ENCODE measurements around the gene GALT.
A peak's percentile ranks its signal among the peaks of the same experiment; 100 is the strongest.

GALT gene

DNA sequence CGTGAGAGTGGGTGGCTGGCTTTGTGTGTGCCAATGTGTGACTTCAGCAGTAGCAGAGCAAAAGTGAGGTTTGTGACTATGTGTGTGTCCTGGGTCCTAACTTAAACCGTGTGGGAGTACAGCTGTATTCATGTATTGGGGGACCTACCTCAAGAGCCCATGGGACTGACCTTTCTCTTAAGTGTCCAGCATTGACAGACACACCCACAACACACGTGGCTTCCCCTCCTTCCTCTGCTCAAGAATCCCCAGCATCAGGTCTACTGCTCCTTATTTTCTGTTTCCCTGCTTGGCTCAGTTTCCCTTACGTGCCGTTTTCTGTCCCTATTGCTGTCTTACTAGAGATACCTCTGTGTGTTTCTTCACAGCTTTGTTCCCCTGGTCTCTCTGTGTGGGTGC lies 6.1 kb downstream of the GALT start:
- no peak for TF ChIP-seq ZNF274 (IDR thresholded peaks at IDR 0.05; ENCODE audit: low read depth, low read length)
- no peak overlapping the region for H3K4me3 ChIP-seq (ENCODE audit: low read length)

DNA sequence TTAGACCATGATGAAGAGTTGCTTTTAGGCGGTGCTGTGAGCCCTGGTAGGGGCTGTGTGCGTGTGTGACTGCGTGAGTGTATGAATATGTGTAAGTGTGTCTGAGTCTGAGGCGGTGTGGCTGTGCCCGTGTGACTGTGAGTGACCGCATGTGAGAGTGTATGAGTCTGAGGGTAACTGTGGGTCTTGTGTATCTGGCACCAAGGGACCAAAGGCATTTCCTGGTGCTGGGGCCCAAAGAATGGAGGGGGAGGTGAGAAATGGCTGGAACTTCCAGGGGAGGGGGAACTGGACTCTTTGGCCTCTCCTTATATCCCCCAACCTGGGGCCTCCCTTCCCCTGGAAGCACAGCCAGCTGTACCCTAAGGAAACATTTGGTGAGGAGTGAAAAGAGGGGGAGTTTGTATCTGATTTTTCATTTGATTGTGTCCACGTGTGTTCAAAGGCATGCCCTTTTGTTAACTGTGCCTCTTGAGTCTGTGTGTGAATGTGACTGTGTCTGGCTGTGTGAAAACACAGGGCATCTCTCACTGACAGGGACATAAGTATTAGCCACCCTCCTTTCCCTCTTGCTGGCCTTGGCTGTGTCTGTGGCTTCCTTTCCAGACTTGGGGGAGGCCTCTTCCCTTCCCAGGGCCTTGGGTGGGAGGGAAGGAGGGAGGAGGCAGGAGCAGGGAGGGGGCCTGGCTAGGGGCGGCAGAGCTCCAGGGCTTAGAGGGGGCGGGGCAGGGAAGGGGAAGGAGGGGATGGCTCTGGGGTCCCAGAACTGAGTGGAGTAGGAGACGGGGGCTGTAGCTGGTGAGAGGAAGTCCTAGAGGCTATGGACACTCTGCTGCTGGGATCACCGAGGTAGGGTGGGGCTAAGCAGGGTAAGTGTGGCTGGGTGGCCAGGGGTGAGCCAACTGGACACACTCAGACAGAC lies 6.9 kb downstream of the GALT start:
- no peak for TF ChIP-seq ZNF274 (IDR thresholded peaks at IDR 0.05; ENCODE audit: low read depth, low read length)
- no peak overlapping the region for H3K4me3 ChIP-seq (ENCODE audit: low read length)

DNA sequence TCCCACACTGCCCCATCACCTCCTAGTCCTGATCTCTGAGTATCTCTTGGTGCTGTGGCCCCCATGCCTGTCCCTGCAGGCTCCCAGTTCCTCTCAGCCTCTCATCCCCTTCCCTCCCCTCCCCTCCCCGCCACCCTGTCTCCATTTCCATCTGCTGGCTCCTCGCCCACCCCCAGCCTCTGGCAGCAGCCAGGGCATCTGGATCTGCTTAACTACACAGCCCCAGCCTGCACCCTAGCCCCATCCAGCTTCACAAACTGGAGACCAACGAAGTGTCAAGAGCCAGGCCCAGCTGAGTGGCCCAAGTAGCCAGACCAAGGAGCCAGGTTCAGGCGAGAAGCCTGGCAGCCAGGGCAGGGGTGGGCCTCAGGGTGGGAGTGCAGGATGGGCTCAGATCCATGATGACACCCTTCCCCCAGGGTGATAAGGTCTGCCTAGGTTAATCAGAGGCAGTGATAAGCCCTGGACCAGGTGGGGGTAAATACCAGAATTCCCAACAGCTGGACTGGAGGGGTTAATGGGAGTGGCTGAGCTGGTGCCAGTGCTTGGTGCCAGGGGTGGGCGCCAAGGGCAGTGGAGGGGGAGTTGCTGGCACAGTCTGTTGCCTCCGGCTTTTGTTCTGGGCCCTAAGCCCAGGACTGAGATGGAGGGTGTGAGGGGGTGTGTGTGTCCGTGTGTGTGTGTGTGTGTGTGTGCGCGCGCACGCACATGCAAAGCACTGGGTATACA lies 8.0 kb downstream of the GALT start:
- no peak for TF ChIP-seq ZNF274 (IDR thresholded peaks at IDR 0.05; ENCODE audit: low read depth, low read length)
- H3K4me3 ChIP-seq (ENCODE audit: low read length), result no peak overlapping the region

- TF ChIP-seq ZNF274 (IDR thresholded peaks at IDR 0.05; ENCODE audit: low read depth, low read length), result no peak
- H3K4me3 ChIP-seq (ENCODE audit: low read length), result no peak overlapping the region
Measured at GRCh38 chr9:34655394-34655793, 8.9 kb downstream of the GALT start.

DNA sequence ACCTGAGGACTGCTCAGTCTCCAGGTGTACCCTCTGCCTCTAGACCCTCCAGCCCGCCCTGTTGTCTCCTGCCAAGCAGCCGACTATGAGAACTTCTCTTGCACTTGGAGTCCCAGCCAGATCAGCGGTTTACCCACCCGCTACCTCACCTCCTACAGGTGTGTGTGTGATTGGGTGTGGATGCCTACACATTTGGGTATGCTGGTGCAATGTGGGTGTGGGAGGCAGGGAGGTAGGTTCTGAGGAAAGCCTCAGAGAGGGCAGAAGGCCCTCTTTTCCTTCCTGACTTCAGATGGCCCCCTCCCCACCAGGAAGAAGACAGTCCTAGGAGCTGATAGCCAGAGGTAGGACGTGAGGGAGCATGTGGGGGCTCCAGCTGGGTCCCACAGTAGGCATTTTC lies 10.5 kb downstream of the GALT start:
- no peak for TF ChIP-seq ZNF274 (IDR thresholded peaks at IDR 0.05; ENCODE audit: low read depth, low read length)
- no peak overlapping the region for H3K4me3 ChIP-seq (ENCODE audit: low read length)

DNA sequence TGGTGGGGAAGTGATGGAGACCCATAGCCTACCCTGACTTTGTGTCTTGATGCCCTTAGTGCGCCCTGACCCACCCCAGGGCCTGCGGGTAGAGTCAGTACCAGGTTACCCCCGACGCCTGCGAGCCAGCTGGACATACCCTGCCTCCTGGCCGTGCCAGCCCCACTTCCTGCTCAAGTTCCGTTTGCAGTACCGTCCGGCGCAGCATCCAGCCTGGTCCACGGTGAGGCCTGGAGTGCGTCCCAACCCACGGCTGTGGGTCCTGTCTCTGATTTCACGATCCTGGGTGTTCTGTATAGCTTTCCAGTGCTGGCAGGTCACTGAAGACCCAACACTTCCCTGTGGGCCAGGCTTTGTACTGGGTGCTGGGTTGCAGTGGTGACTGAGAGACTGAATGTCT lies 12.0 kb downstream of the GALT start:
- TF ChIP-seq ZNF274 (IDR thresholded peaks at IDR 0.05; ENCODE audit: low read depth, low read length), result no peak
- no peak overlapping the region for H3K4me3 ChIP-seq (ENCODE audit: low read length)

DNA sequence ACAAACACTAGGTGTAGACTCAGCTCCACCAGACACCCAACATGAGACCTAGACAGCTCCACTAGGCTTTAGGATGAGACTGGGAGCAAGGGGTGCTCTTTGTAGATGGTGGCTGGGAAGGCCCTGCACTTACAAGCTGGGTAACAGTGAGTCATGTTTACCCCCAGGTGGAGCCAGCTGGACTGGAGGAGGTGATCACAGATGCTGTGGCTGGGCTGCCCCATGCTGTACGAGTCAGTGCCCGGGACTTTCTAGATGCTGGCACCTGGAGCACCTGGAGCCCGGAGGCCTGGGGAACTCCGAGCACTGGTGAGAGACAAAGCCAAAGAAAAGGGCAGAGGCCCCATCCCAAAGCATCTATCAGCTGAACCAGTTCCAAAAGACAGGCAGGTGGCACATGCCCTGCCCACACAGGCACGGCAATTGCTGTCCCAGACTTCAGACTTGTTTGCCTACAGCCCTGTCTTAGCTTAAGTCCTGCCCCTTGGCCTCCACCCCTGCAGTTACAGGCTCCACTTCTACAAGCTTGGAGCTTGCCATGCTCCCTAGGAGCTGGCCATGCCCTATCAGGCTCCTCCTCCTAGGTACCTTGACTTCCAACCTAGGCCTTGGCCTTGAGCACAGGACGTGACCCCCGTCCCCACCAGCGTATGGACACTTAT lies 13.2 kb downstream of the GALT start:
- H3K4me3 ChIP-seq (ENCODE audit: low read length), result no peak overlapping the region
- no peak for TF ChIP-seq ZNF274 (IDR thresholded peaks at IDR 0.05; ENCODE audit: low read depth, low read length)

- H3K4me3 ChIP-seq (ENCODE audit: low read length), result no peak within 1 kb of the TSS
- TF ChIP-seq ZNF274 (IDR thresholded peaks at IDR 0.05; ENCODE audit: low read depth, low read length), result no peak
Measured at GRCh38 chr9:34662526-34663302, 16.2 kb downstream of the GALT start, which contains the start of gene CCL27. Gene CCL27 (minus strand): TSS chr9:34662657. CDS start chr9:34662633, 24 bp downstream.

DNA sequence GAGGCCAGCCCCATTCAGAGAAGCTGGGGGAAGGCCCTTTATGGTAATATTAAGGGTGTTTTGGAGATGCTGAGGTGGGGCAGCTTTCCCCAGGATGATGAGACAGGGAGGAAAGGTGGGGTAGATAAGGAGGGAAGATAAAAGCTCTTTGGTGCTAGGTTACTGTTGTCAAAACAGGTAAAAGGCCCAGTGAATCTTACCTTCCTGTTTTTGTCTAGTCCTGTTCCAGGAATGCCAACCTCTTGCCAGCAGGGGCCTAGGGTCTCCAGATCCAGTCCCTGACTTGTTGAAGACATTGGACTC lies 16.8 kb downstream of the GALT start:
- TF ChIP-seq ZNF274 (IDR thresholded peaks at IDR 0.05; ENCODE audit: low read depth, low read length), result no peak

GRCh38 chr9:34664281-34665066 lies 18.0 kb downstream of the GALT start:
- no peak overlapping the region; the same call in 1 of the 2 replicates for H3K4me3 ChIP-seq (ENCODE audit: low read length)
- TF ChIP-seq ZNF274 (IDR thresholded peaks at IDR 0.05; ENCODE audit: low read depth, low read length), result no peak

More for the DNA sequence above, 16.8 kb downstream of the GALT start:
- H3K4me3 ChIP-seq (ENCODE audit: low read length), result no peak overlapping the region

- H3K4me3 ChIP-seq (ENCODE audit: low read length), result peak overlapping the region; percentile 46; the same call in 1 of the 2 replicates
- no peak for TF ChIP-seq ZNF274 (IDR thresholded peaks at IDR 0.05; ENCODE audit: low read depth, low read length)
Measured at GRCh38 chr9:34665067-34665380, 18.5 kb downstream of the GALT start.

GRCh38 chr9:34665381-34666250 lies 19.1 kb downstream of the GALT start:
- peak overlapping the region; percentile 79 for H3K4me3 ChIP-seq (ENCODE audit: low read length)
- no peak for TF ChIP-seq ZNF274 (IDR thresholded peaks at IDR 0.05; ENCODE audit: low read depth, low read length)

Data from GM08714 (cell line).